G401.6 (cell line): Measurements from ENCODE around the gene PPDPF.
"Not testable (repeated sequence)": the region's sequence is repeated elsewhere in the genome, so short reads cannot be mapped to it uniquely, and the experiment has no call there.

Source experiments
- FAIRE-seq: peaks from 2 replicates; lab custom pipeline; 2012; peaks lifted over from hg19 to GRCh38; lab: Jason Lieb, UNC

The PPDPF gene

GRCh38 chr20:63500902-63501817 lies 19.4 kb upstream of the PPDPF start:
- no peak for FAIRE-seq

GRCh38 chr20:63501818-63502670 lies 18.5 kb upstream of the PPDPF start:
- FAIRE-seq, result no peak

GRCh38 chr20:63502671-63503172 lies 17.8 kb upstream of the PPDPF start:
- FAIRE-seq, result no peak

GRCh38 chr20:63503524-63503923 lies 17.0 kb upstream of the PPDPF start:
- no peak for FAIRE-seq

GRCh38 chr20:63504642-63505041 lies 15.9 kb upstream of the PPDPF start:
- FAIRE-seq, result no peak

GRCh38 chr20:63505281-63505680 lies 15.3 kb upstream of the PPDPF start:
- no peak for FAIRE-seq

- no peak for FAIRE-seq
Measured at GRCh38 chr20:63505723-63506122, 14.8 kb upstream of the PPDPF start.

- FAIRE-seq, result no peak
Measured at GRCh38 chr20:63507083-63507743, 13.4 kb upstream of the PPDPF start.

- FAIRE-seq, result no peak
Measured at GRCh38 chr20:63508072-63508768, 12.3 kb upstream of the PPDPF start.

- FAIRE-seq, result no peak
Measured at GRCh38 chr20:63509088-63509564, 11.4 kb upstream of the PPDPF start.

GRCh38 chr20:63513207-63513606 lies 7.4 kb upstream of the PPDPF start:
- FAIRE-seq, result no peak

- not testable (repeated sequence) for FAIRE-seq
Measured at GRCh38 chr20:63514520-63514919, 6.0 kb upstream of the PPDPF start.

- no peak for FAIRE-seq
Measured at GRCh38 chr20:63517376-63518309, 2.9 kb upstream of the PPDPF start.

GRCh38 chr20:63518351-63518861 lies 2.2 kb upstream of the PPDPF start:
- FAIRE-seq, result no peak

GRCh38 chr20:63518946-63519667 lies 1.5 kb upstream of the PPDPF start:
- FAIRE-seq, result no peak

- FAIRE-seq, result no peak
Measured at GRCh38 chr20:63519668-63520503, 679 bp upstream of the PPDPF start.

- FAIRE-seq, result no peak
Measured at GRCh38 chr20:63520934-63521601, 503 bp downstream of the PPDPF start.

- FAIRE-seq, result no peak
Measured at GRCh38 chr20:63521602-63522001, 1.0 kb downstream of the PPDPF start.
